CD14-positive monocyte (primary cell): ENCODE measurements around the gene C9. TPM values are rescaled to one million over a fixed set of nuclear protein-coding genes. Genes with fewer than 3 reads are reported as not detected.

Experiments
- DNase-seq, 3 donors: peaks; one replicate each; pipeline ENCODE4 v3.0.0-alpha.2; 2011 to 2022
- H2AFZ ChIP-seq: 2 replicates; pipeline ENCODE4 v1.6.0; 2012; ENCODE audit warnings: mild to moderate bottlenecking, low read depth, low read length, inconsistent platforms; ENCODE audit not compliant: insufficient read depth, poor library complexity, severe bottlenecking
- H3K27ac ChIP-seq, 2 donors: 1 replicate in 1 of 2; 2 replicates in 1 of 2; pipeline ENCODE4 v1.5.1; 2012 to 2013; ENCODE audit warnings: low read length in 2 of 2, control low read depth in 1 of 2, inconsistent platforms in 1 of 2, low read depth in 1 of 2, mild to moderate bottlenecking in 1 of 2
- H3K27me3 ChIP-seq, 2 donors: one replicate each; pipeline versions ENCODE4 v1.6.0 to v1.6.1; 2011 to 2013; ENCODE audit warnings: low read length in 2 of 2; ENCODE audit not compliant: control insufficient read depth in 2 of 2, insufficient read depth in 2 of 2
- H3K36me3 ChIP-seq, 2 donors: replicated peaks in 1 of 2; 1 replicate in 1 of 2; 2 replicates in 1 of 2; pipeline versions ENCODE4 v1.5.1 to v1.6.1; 2012 to 2013; ENCODE audit warnings: low read length in 2 of 2, control low read depth in 1 of 2, inconsistent platforms in 1 of 2, mild to moderate bottlenecking in 1 of 2; ENCODE audit not compliant: insufficient read depth in 2 of 2, control insufficient read depth in 1 of 2
- H3K4me1 ChIP-seq, 2 donors: 1 replicate in 1 of 2; 2 replicates in 1 of 2; pipeline versions ENCODE4 v1.5.1 to v1.6.1; 2012 to 2013; ENCODE audit warnings: low read length in 2 of 2, control low read depth in 1 of 2, inconsistent platforms in 1 of 2, mild to moderate bottlenecking in 1 of 2, moderate library complexity in 1 of 2; ENCODE audit not compliant: insufficient read depth in 2 of 2, control insufficient read depth in 1 of 2
- H3K4me2 ChIP-seq: replicated peaks from 2 replicates; pipeline ENCODE3; 2012; ENCODE audit warnings: low read length, moderate library complexity, mild to moderate bottlenecking; ENCODE audit not compliant: poor library complexity, severe bottlenecking; ENCODE audit errors: extremely low read depth
- H3K4me3 ChIP-seq, 3 experiments: fragments of 200-600 bp in 1 of 3; sonication (generic) in 1 of 3; replicated peaks in 1 of 3; 1 replicate in 2 of 3; 2 replicates in 1 of 3; pipeline ENCODE4 v1.5.1; 2011 to 2013; ENCODE audit warnings: low read length in 3 of 3, mild to moderate bottlenecking in 3 of 3, control low read depth in 2 of 3, low read depth in 2 of 3, inconsistent platforms in 1 of 3, moderate library complexity in 1 of 3
- H3K79me2 ChIP-seq: 2 replicates; pipeline ENCODE4 v1.6.0; 2012; ENCODE audit warnings: mild to moderate bottlenecking, control low read depth, inconsistent platforms, low read length, moderate library complexity; ENCODE audit not compliant: insufficient read depth
- H3K9ac ChIP-seq: 2 replicates; pipeline ENCODE4 v1.6.0; 2017; ENCODE audit warnings: low read length, mild to moderate bottlenecking; ENCODE audit not compliant: insufficient read depth, poor library complexity, severe bottlenecking
- H3K9me3 ChIP-seq, 2 donors: replicated peaks in 1 of 2; 1 replicate in 1 of 2; 2 replicates in 1 of 2; pipeline versions ENCODE4 v1.5.1 to v1.6.1; 2012 to 2013; ENCODE audit warnings: low read length in 2 of 2, control low read depth in 1 of 2; ENCODE audit not compliant: control insufficient read depth in 1 of 2, insufficient read depth in 1 of 2
- H4K20me1 ChIP-seq: 2 replicates; pipeline ENCODE4 v1.6.0; 2012; ENCODE audit warnings: mild to moderate bottlenecking, low read length, control low read depth, moderate library complexity; ENCODE audit not compliant: insufficient read depth
- H3K27ac Mint-ChIP-seq, 7 donors: one replicate each; pipeline ENCODE4 v1.8.0; 2020; ENCODE audit warnings: mild to moderate bottlenecking in 7 of 7, mixed read lengths in 7 of 7, moderate library complexity in 6 of 7, inconsistent platforms in 2 of 7
- H3K27me3 Mint-ChIP-seq, 3 donors: one replicate each; pipeline ENCODE4 v1.8.0; 2021 to 2022; ENCODE audit warnings: low read depth in 3 of 3, mild to moderate bottlenecking in 3 of 3, mixed read lengths in 3 of 3, moderate library complexity in 3 of 3, inconsistent platforms in 1 of 3
- H3K36me3 Mint-ChIP-seq, 2 donors: one replicate each; pipeline ENCODE4 v1.8.0; 2020; ENCODE audit warnings: mixed read lengths in 2 of 2, inconsistent platforms in 1 of 2, mild to moderate bottlenecking in 1 of 2
- H3K4me1 Mint-ChIP-seq: one replicate; pipeline ENCODE4 v1.8.0; 2020; ENCODE audit warnings: mild to moderate bottlenecking, mixed read lengths
- H3K4me3 Mint-ChIP-seq, 2 donors: one replicate each; pipeline ENCODE4 v1.8.0; 2020; ENCODE audit warnings: mild to moderate bottlenecking in 2 of 2, mixed read lengths in 2 of 2, moderate library complexity in 1 of 2
- H3K9me3 Mint-ChIP-seq, 7 donors: one replicate each; pipeline ENCODE4 v1.8.0; 2020 to 2022; ENCODE audit warnings: mixed read lengths in 7 of 7, mild to moderate bottlenecking in 6 of 7, moderate library complexity in 6 of 7, inconsistent platforms in 2 of 7
- WGBS: methylation state at CpG from one replicate; pipeline ENCODE4 v1.1.5; 2013; ENCODE audit warnings: missing lambda C conversion rate; ENCODE audit not compliant: insufficient coverage; 5-methylcytosine and 5-hydroxymethylcytosine counted together
- intact Hi-C, 2 donors: fragments of 100-400 bp; cut with micrococcal nuclease; formaldehyde crosslinking; loops; one replicate each; pipeline versions ENCODE4 v1.15.0 to v1.15.1; 2023
- polyA plus RNA-seq, 3 donors: library from polyadenylated mRNA; depleted of rRNA in 1 of 3; unstranded in 2 of 3; stranded (reverse) in 1 of 3; fragments of 300-500 nt in 2 of 3; fragments of >200 nt in 1 of 3; fragmentation: Illumina TruSeq in 2 of 3; gene quantifications; 1 replicate in 2 of 3; 2 replicates in 1 of 3; pipeline ENCODE4 v1.2.3, GENCODE V29; 2012 to 2021
- TF ChIP-seq, protein P1 (sequence below): fragments of 200-600 bp; IDR thresholded peaks from one replicate; pipeline ENCODE4 v1.8.0; 2022; ENCODE audit warnings: antibody characterized with exemption, mild to moderate bottlenecking

Gene C9
- polyA plus RNA-seq, 3 donors, result not detected

DNA sequence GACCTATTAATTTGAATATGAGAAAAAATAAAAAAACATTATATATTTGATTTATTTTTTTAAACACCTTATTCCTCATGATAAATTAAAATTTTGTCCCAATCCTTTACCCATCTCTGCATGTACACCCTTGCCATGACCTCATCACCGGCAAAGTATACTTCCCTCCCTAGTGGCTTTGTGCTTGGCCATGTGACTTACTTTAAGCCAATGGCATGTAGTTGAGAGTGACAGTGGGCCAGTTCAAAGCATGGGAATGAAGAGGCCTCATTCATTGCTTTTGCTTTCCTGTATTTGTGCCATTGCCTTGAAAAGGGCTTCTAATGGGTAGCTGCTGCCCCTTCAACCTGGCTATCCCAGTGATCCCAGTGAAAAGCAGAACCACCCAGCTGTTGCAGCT is 31.2 kb downstream of the C9 start:
- Histone ChIP-seq H3K9ac (no peak overlapping the region), H4K20me1 (no peaks in the 10 kb centered on the region), H3K4me3 (no peak overlapping the region), H3K36me3 (no peaks in the 10 kb centered on the region), H3K9me3 (no peaks in the 10 kb centered on the region), H3K79me2 (no peaks in the 10 kb centered on the region), H3K4me2 (no peak overlapping the region), H3K4me1 (no peaks in the 10 kb centered on the region), H3K27me3 (no peaks in the 10 kb centered on the region), H2AFZ (no peak overlapping the region), H3K27ac (no peak overlapping the region)
- Mint-ChIP-seq H3K27me3 (peaks cover 0 to 6% (median 2%) of the 10 kb centered on the region in 3 donors), H3K9me3 (peaks cover 4 to 11% (median 8%) of the 10 kb centered on the region in 7 donors), H3K36me3 (no peaks in the 10 kb centered on the region), H3K4me1 (no peaks in the 10 kb centered on the region), H3K4me3 (no peak overlapping the region), H3K27ac (no peak overlapping the region)
- intact Hi-C loops, result no loop called here
- no peak for DNase-seq
- no CpG with 5 or more reads among the region's 1 CpG for WGBS
- TF ChIP-seq, protein P1, sequence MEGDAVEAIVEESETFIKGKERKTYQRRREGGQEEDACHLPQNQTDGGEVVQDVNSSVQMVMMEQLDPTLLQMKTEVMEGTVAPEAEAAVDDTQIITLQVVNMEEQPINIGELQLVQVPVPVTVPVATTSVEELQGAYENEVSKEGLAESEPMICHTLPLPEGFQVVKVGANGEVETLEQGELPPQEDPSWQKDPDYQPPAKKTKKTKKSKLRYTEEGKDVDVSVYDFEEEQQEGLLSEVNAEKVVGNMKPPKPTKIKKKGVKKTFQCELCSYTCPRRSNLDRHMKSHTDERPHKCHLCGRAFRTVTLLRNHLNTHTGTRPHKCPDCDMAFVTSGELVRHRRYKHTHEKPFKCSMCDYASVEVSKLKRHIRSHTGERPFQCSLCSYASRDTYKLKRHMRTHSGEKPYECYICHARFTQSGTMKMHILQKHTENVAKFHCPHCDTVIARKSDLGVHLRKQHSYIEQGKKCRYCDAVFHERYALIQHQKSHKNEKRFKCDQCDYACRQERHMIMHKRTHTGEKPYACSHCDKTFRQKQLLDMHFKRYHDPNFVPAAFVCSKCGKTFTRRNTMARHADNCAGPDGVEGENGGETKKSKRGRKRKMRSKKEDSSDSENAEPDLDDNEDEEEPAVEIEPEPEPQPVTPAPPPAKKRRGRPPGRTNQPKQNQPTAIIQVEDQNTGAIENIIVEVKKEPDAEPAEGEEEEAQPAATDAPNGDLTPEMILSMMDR, result no peak

DNA sequence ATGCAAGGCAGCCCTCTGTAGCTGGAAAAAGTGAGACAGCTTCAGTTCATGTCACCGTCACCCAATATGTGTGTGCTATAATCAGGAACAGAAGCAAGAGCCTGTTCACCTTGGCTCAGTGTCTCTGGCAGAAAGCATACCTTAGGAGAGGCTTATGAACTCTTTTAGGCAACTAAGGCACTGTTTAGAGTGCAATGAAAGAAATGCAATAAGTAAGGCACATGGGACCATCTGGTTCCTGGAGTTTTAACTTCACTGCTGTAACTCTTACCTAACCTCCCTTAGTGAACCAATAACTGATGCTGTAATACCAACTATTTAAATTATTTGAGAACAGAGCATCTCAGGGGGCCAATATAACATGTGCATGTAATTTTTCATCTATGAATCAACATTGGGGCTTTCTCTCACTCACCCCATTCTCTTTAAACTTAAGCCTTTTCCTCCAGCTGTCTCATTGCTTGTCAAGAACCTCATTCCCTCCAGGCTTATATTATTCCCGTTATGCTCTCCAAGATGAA is 32.4 kb downstream of the C9 start:
- Histone ChIP-seq H3K36me3 (no peaks in the 10 kb centered on the region), H3K27ac (no peak overlapping the region), H3K4me1 (no peaks in the 10 kb centered on the region), H3K9ac (no peak overlapping the region), H3K4me2 (no peak overlapping the region), H4K20me1 (no peaks in the 10 kb centered on the region), H3K79me2 (no peaks in the 10 kb centered on the region), H2AFZ (no peak overlapping the region), H3K9me3 (no peaks in the 10 kb centered on the region), H3K4me3 (no peak overlapping the region), H3K27me3 (no peaks in the 10 kb centered on the region)
- no peak overlapping the region for H3K4me3 Mint-ChIP-seq
- DNase-seq, result no peak
- intact Hi-C loops, result no loop called here
- H3K4me1 Mint-ChIP-seq, result no peaks in the 10 kb centered on the region
- H3K27me3 Mint-ChIP-seq, result peaks cover 0 to 6% (median 2%) of the 10 kb centered on the region in 3 donors
- WGBS, result no CpG with 5 or more reads among the region's 2 CpGs
- H3K27ac Mint-ChIP-seq, result no peak overlapping the region
- peaks cover 4 to 11% (median 8%) of the 10 kb centered on the region in 7 donors for H3K9me3 Mint-ChIP-seq
- TF ChIP-seq, protein P1, result no peak
- H3K36me3 Mint-ChIP-seq, result no peaks in the 10 kb centered on the region
